ENCODE data around the gene TMEM154.
"Not testable (repeated sequence)": the region's sequence is repeated elsewhere in the genome, so short reads cannot be mapped to it uniquely, and the experiment has no call there.

Gene TMEM154

DNA sequence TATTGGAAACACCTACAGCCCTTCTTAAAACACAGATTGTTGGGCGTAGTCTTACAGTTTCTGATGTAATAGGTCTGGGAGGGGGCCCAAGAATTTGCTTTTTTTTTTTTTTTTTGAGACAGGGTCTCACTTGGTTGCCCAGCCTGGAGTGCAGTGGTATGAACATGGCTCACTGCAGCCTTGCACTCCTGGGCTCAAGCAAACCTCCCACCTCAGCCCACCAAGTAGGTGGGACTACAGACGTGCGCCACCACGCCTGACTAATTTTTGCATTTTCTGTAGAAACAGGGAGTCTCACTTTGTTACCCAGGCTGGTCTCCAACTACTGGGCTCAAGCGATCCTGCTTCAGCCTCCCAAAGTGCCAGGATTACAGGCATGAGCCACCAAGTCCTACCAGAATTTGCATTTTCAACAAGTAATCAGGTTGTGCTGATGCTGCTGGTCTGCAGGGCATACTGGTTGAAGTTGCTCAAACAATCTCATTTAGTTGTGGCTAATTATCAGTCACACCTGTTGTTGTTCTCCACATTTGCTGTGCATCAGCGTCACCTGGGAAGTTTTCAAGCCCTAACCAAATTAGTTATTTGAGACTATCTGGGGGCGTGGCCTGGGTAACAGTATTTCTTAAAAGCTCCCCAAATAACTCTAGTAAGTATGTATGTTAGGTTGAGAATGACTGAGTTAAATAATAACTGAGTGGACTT is 14.0 kb downstream of the TMEM154 start:
- DNase-seq: no peak

DNA sequence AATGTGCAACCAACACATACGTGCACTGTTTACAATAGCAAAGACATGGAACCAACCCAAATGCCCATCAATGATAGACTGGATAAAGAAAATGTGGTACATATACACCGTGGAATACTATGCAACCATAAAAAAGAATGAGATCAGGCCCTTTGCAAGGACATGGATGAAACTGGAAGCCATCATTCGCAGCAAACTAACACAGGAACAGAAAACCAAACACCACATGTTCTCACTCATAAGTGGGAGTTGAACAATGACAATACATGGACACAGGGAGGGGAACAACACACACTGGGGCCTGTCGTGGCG is 15.8 kb downstream of the TMEM154 start:
- not testable (repeated sequence) for DNase-seq

GRCh38 chr4:152663203-152664066 is 16.4 kb downstream of the TMEM154 start:
- peak; percentile 87 to 93 for DNase-seq

DNA sequence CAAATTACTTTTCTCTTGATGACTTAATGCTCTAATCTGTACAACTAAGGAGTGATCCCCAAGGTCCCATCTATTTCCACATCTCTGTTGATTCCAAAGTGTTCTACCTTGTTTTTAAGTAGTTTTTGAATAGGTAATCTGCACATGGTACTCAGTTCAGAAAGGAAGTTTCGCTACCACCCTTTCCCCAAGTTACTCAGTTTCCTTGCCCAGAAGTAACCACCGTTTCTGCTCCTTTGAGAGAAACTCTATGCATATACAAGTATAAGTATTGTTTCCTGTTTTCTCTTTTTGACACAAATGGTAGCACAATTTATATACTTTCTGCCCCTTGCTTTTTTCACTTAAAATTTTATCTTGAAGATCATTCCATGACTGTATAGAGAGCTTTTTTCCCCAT is 18.1 kb downstream of the TMEM154 start:
- DNase-seq: no peak

DNA sequence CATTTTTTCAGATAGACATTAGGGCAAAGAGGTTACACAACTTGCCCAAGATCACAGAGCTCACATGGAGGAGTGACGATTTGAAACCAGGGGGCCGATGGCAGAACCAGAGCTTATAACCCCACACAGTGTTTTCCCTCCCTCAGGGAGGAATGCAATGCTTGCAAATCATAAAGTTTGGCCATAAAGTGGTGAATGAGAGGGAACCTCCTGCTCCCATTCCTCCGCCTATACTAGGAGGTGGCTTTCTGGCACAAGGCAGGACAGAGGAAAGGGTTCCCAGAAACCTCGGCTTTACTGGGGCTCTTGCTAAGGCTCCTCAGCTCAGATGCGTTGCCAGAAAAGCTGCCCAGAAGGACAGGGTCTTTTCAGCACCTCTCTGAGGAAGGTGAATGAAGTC is 19.3 kb downstream of the TMEM154 start:
- no peak for DNase-seq

DNA sequence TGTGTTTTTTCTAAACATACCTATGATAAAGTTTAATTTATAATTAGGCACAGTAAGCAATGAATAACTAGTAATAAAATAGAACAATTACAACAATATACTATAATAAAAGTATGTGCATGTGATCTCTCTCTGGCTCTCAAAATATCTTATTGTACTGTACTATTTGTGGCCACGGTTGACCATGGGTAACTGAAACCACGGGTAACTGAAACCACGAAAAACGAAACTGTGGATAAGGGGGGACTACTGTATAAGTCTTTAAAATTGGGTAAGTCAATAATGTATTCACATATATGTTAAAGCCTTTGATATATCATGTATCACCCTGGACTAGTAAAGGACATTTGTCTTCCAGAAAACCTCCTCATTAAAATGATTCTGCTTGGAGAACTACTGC is 20.0 kb downstream of the TMEM154 start:
- DNase-seq: no peak

GRCh38 chr4:152657657-152658056 is 22.1 kb downstream of the TMEM154 start:
- no peak for DNase-seq

GRCh38 chr4:152655272-152656129 is 24.3 kb downstream of the TMEM154 start:
- no peak for DNase-seq

DNA sequence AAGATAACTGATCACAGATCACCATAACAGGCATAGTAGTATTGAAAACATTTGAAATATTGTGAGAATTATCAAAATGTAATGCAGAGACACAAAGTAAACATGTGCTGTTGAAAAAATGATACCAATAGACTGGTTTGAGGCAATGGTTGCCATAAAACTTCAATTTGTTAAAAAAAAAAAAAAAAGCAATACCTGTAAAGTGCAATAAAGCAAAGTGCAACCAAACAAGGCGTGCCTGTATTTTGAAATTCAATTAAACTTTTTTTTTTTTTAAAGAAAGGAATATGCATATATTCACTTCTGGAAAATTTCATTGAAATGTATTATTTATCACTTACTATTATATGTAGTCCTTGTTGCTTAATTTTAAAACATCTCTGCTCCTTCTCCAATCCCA is 27.7 kb downstream of the TMEM154 start:
- DNase-seq: no peak

DNA sequence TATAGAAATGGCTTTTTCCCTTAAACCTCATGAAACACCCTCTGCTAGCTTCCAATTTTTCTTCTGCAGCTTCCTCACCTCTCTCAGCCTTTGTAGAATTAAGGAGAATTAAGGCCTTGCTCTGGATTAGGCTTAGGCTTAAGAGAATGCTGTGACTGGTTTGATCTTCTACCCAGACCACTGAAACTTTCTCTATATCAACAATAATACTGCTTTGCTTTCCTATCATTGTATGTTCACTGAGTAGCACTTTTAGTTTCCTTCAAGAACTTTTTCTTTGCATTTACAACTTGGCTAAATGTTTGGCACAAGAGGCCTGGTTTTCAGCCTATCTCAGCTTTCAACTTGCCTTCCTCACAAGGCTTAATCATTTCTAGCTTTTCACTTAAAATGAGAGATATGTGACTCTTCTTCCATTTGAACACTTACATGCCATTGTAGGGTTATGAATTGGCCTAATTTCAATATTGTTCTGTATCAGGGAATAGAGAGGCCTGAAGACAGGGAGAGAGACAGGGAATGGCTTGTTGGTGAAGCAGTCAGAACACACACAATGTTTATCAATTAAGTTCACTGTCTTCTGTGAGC is 28.2 kb downstream of the TMEM154 start:
- DNase-seq: no peak

GRCh38 chr4:152646221-152646620 is 33.6 kb downstream of the TMEM154 start:
- DNase-seq: no peak

DNA sequence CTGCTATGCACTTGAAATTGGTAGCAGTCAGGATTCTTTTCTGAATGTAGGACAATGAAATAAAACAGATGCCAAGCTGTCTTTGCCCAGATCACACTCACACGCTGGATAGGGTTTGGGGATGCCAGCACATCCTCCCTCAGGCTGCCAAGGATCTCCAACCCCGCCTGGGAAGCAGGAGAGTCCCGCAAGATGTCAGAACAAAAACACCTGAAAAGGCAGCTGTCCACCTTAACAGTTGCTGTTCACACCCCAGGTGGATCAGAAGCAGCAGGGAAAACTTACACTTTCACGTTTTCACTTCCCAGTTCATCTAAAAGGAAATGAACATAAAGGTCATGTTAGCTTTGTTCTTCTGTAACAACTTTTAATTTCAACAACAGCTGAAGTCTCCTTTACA is 35.7 kb downstream of the TMEM154 start:
- DNase-seq: no peak

DNA sequence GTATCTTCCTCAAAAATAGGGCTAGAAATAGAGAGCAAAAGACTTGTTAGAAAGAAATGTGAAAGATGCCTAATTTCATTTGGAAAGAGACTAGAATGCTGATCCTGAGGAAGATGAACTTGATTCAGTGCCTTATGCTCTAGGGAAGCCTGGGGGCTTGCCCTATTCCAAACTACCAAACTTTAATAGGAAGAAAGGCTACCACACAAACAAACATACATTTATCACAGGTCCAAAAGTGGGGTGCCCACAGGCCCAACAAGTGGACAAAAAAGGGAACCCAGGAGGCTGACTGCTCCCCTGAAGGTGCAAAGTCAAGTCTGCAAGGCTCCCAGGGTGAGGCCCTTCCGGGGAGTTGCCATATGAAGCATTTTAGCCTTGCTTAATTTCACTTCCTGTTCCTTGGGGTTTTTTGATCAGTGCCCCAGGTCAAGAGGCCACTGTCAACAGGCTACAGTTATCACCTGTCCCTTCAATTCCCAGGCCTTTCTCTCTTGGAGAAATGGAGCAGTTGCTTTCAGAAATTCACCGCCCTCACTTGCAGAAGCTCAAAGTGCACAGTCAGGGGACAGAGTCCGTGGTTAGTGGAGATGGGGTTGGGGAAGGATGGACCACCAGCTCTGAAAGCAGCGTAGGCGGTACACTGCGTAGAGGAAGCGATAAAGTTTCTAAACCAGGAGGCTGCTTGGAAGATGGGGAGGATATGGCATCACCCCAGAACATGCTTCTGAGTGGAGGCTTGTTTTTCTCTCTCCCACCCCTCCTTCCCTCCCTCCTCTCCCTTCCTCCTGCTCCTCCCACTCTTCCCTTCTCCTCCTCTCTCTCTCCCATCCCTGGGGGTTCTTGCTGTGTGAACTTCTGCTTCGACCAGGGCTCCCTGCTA is 36.4 kb downstream of the TMEM154 start:
- DNase-seq: peak; percentile 73 to 84

- peak; percentile 48 to 61 for DNase-seq
These were observed 39.5 kb downstream of the TMEM154 start for GRCh38 chr4:152640058-152640921.

GRCh38 chr4:152635851-152636250 is 43.9 kb downstream of the TMEM154 start:
- peak; percentile 74 to 82 for DNase-seq

DNA sequence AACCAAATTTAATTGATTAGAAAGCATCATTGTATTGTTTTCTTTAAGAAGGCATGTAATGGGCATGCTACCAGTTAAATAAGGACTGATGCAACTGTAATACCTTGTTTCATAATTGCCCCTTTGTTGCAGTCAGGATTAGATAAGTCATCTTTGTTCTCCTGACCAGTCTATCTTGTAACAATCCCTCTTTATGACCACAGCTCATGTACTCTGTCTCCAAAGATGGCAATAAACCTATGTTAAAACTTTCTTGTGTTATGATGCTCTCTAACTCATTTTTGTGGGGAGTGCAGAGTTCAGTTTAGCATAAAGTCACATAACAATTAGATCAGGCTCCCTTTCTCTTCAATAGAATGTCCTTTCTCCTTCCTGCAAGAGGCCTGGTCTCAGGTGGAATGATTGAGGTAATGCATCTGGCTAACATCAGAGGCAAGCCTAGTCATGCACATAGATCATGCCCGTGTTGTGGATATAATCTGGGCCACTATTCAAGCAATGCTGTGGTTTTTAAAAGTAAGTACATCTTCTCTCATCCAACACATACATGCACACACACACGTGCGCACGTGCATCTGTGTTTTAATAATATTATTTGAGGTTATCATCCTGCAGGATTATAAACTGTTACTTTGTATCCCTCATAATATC is 45.6 kb downstream of the TMEM154 start:
- DNase-seq: no peak

GRCh38 chr4:152633118-152633517 is 46.7 kb downstream of the TMEM154 start:
- no peak for DNase-seq

- no peak for DNase-seq
These were observed 49.5 kb downstream of the TMEM154 start for GRCh38 chr4:152630324-152630723.

GRCh38 chr4:152629908-152630307 is 49.9 kb downstream of the TMEM154 start:
- no peak for DNase-seq

DNA sequence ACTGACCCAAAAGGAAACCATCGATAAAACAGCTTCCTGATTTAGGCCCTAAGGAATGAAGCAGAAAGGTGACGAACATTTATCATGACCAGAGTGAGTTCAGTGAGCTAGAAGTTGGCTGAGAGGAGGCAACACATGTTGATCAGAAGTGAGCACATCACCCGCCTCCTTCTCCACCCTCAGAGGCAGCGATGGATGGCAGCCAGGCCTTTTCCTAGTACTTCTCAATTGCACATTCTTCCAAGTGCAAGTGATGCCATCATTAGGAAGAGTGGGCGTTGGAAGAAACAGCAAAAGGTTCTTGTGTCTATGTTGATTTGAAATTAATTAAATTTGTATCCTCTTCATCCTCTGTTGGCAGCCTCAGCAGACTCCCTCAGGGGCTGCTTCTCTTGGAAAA is 51.7 kb downstream of the TMEM154 start:
- DNase-seq: no peak

- no peak for DNase-seq
These were observed 53.0 kb downstream of the TMEM154 start for GRCh38 chr4:152626790-152627189.

Measured in Kasumi-1 (cell line).